ENCODE data around the gene ZNF467. TPM values are rescaled to one million over a fixed set of nuclear protein-coding genes. Genes with fewer than 3 reads are reported as not detected.
A peak's percentile ranks its signal among the peaks of the same experiment; 100 is the strongest.

The ZNF467 gene
- total RNA-seq, 1 donor from 2014 or later: 4.5 TPM

GRCh38 chr7:149772241-149772955, 990 bp downstream of the ZNF467 start:
- no peak for DNase-seq (ENCODE audit: low read depth in 2 of 2)

- peak; percentile 84 to 88 for DNase-seq (ENCODE audit: low read depth in 2 of 2)
Observed at GRCh38 chr7:149771720-149772240, 1.6 kb downstream of the ZNF467 start.

GRCh38 chr7:149770728-149771636, 2.4 kb downstream of the ZNF467 start:
- no peak for DNase-seq (ENCODE audit: low read depth in 2 of 2)

GRCh38 chr7:149769915-149770314, 3.5 kb downstream of the ZNF467 start:
- DNase-seq (ENCODE audit: low read depth in 2 of 2): no peak

- DNase-seq (ENCODE audit: low read depth in 2 of 2): no peak
Observed at GRCh38 chr7:149768931-149769330, 4.5 kb downstream of the ZNF467 start.

- DNase-seq (ENCODE audit: low read depth in 2 of 2): no peak
Observed at GRCh38 chr7:149767068-149767467, 6.3 kb downstream of the ZNF467 start.

GRCh38 chr7:149766135-149766675, 7.2 kb downstream of the ZNF467 start:
- no peak for DNase-seq (ENCODE audit: low read depth in 2 of 2)

GRCh38 chr7:149765399-149766121, 7.8 kb downstream of the ZNF467 start:
- no peak for DNase-seq (ENCODE audit: low read depth in 2 of 2)

GRCh38 chr7:149764481-149765398, 8.6 kb downstream of the ZNF467 start:
- no peak for DNase-seq (ENCODE audit: low read depth in 2 of 2)

GRCh38 chr7:149763563-149764240, 9.7 kb downstream of the ZNF467 start:
- no peak for DNase-seq (ENCODE audit: low read depth in 2 of 2)

- DNase-seq (ENCODE audit: low read depth in 2 of 2): no peak
Observed at GRCh38 chr7:149762610-149763009, 10.8 kb downstream of the ZNF467 start.

GRCh38 chr7:149762089-149762488, 11.3 kb downstream of the ZNF467 start:
- no peak for DNase-seq (ENCODE audit: low read depth in 2 of 2)

- DNase-seq (ENCODE audit: low read depth in 2 of 2): no peak
Observed at GRCh38 chr7:149761307-149761706, 12.1 kb downstream of the ZNF467 start.

- no peak for DNase-seq (ENCODE audit: low read depth in 2 of 2)
Observed at GRCh38 chr7:149760538-149760937, 12.8 kb downstream of the ZNF467 start.

GRCh38 chr7:149759093-149759860, 14.1 kb downstream of the ZNF467 start:
- DNase-seq (ENCODE audit: low read depth in 2 of 2): no peak

- DNase-seq (ENCODE audit: low read depth in 2 of 2): peak in 1 of 2 donors; percentile 58
Observed at GRCh38 chr7:149753375-149754233, 19.8 kb downstream of the ZNF467 start.

GRCh38 chr7:149752646-149753045, 20.7 kb downstream of the ZNF467 start:
- no peak for DNase-seq (ENCODE audit: low read depth in 2 of 2)
